ENCODE results near the gene CDH7. TPM values are rescaled to one million over a fixed set of nuclear protein-coding genes. Genes with fewer than 3 reads are reported as not detected.
A peak's percentile ranks its signal among the peaks of the same experiment; 100 is the strongest.

The CDH7 gene
- total RNA-seq (2014; rRNA removed; shearing (Covaris generic); ENCODE audit: low replicate concordance) = 0.14 TPM in 1 of 2 replicates, not detected in the other

DNA sequence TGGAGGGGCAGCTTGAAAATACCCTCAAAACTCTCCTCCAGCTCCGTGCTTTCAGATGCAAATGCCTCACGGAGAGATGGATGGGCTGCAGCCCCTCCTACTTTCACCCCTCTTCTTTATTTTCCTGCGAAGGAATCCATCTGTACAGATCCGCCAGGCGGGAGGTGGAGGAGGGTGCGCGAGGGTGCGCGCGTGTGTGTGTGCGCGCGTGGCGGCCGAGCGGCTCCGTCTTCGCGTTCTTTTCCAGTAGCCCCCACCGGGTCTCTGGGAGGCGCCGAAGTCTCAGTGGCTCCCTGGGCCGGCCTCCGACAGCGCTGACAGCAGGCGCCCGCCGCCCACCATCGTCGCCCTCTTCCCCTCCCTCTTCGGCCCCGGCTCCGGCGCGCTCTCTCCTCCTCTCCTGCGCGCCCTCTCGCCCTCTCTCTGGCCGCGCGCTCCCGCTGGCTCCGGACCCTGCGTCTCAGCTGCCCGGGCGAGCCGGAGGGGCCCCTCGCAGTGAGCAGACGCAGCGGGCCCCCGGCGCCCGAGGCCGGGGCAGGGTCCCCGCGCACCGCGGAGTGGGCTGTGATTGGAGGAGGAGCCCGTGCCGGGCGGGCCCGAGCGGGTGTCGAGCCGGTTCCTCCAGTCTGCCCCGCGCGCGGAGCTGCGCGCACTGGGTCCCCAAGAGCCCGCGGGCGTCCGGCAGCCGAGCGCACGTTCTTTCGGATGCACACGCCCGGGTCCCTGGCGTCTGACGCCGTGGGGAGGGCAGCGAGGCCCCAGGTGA, at the start of gene CDH7:
CDH7 (plus strand) TSS at position 624 of the 766 bp plus-strand sequence. CDS start 11,831 bp downstream, outside the sequence.
- no peak within 1 kb of the TSS for H3K9ac ChIP-seq (ENCODE audit: low read length)
- H3K27me3 ChIP-seq (ENCODE audit: low read length) = no peaks in the 10 kb centered on the region
- no peak within 1 kb of the TSS for H2AFZ ChIP-seq (ENCODE audit: low read length)
- no peaks in the 10 kb centered on the region for H3K36me3 ChIP-seq (ENCODE audit: insufficient read depth, low read length)
- H3K4me1 ChIP-seq (ENCODE audit: low read length) = no peaks in the 10 kb centered on the region
- DNase-seq = no peak
- no peak within 1 kb of the TSS for H3K4me3 ChIP-seq (ENCODE audit: low read length)
- H3K79me2 ChIP-seq (ENCODE audit: low read length) = no peaks in the 10 kb centered on the region
- no peak within 1 kb of the TSS for H3K27ac ChIP-seq (ENCODE audit: low read length)
- H3K4me2 ChIP-seq (ENCODE audit: low read depth, low read length, poor library complexity, severe bottlenecking) = no peak within 1 kb of the TSS
- no peaks in the 10 kb centered on the region for H3K9me2 ChIP-seq (replicated peaks; ENCODE audit: insufficient read depth, low read length)
- H3K9me3 ChIP-seq (ENCODE audit: low read length) = peaks cover 19% of the 10 kb centered on the region
- H4K20me1 ChIP-seq (ENCODE audit: insufficient read depth, low read depth, low read length) = no peaks in the 10 kb centered on the region

DNA sequence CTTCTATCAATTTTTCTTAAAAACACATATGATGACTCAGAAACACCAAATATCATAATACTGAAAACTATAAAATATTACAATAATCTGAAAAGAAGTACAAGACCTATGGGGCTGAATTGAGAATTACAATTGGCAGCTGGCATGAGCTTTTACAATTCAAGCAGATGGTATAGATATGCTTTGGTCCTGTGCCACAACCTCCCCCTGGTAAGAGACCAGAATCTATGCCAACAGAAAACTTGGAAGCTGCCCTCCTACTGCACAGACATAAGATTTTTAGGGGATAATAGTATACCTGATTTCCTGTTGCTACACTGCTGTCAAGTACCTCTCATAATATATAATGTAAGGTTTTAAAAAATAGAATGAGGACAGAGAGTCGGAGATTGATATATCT, 46.8 kb upstream of the CDH7 start:
- Histone ChIP-seq H3K9ac (ENCODE audit: low read length) (no peak overlapping the region), H3K4me1 (ENCODE audit: low read length) (no peaks in the 10 kb centered on the region), H3K9me3 (ENCODE audit: low read length) (peaks cover 39% of the 10 kb centered on the region), H3K9me2 (replicated peaks; ENCODE audit: insufficient read depth, low read length) (no peaks in the 10 kb centered on the region), H3K4me3 (ENCODE audit: low read length) (no peak overlapping the region), H3K79me2 (ENCODE audit: low read length) (no peaks in the 10 kb centered on the region), H3K27ac (ENCODE audit: low read length) (no peak overlapping the region), H4K20me1 (ENCODE audit: insufficient read depth, low read depth, low read length) (no peaks in the 10 kb centered on the region), H3K4me2 (ENCODE audit: low read depth, low read length, poor library complexity, severe bottlenecking) (no peak overlapping the region), H2AFZ (ENCODE audit: low read length) (no peak overlapping the region), H3K27me3 (ENCODE audit: low read length) (no peaks in the 10 kb centered on the region), H3K36me3 (ENCODE audit: insufficient read depth, low read length) (no peaks in the 10 kb centered on the region)
- no peak for DNase-seq

DNA sequence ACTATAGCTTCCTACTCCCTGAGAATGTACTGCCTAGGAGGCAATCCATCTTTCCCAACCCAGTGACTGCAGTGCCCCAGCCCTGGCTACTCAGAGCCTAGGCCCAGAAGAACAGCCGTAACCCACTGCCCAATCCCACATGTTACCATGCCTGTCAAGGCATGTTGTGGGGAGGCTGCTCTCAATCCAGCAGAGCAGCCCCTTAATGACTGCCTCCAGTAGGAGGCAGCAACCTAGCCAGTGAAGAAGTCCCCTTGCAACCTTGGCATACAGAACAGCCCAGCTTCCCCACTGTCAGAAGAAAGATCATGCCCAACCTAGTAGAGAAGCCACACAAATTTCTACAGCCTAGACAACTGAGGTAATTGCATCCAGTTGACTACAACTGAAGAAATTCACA, 44.2 kb upstream of the CDH7 start:
- no peaks in the 10 kb centered on the region for H3K9me2 ChIP-seq (replicated peaks; ENCODE audit: insufficient read depth, low read length)
- no peak overlapping the region for H2AFZ ChIP-seq (ENCODE audit: low read length)
- H3K4me3 ChIP-seq (ENCODE audit: low read length) = no peak overlapping the region
- H3K79me2 ChIP-seq (ENCODE audit: low read length) = no peaks in the 10 kb centered on the region
- no peaks in the 10 kb centered on the region for H3K36me3 ChIP-seq (ENCODE audit: insufficient read depth, low read length)
- no peak overlapping the region for H3K9ac ChIP-seq (ENCODE audit: low read length)
- no peaks in the 10 kb centered on the region for H4K20me1 ChIP-seq (ENCODE audit: insufficient read depth, low read depth, low read length)
- no peaks in the 10 kb centered on the region for H3K27me3 ChIP-seq (ENCODE audit: low read length)
- DNase-seq = no peak
- peaks cover 38% of the 10 kb centered on the region for H3K9me3 ChIP-seq (ENCODE audit: low read length)
- no peak overlapping the region for H3K4me2 ChIP-seq (ENCODE audit: low read depth, low read length, poor library complexity, severe bottlenecking)
- no peak overlapping the region for H3K27ac ChIP-seq (ENCODE audit: low read length)
- H3K4me1 ChIP-seq (ENCODE audit: low read length) = no peaks in the 10 kb centered on the region

- no peaks in the 10 kb centered on the region for H3K9me2 ChIP-seq (replicated peaks; ENCODE audit: insufficient read depth, low read length)
- no peaks in the 10 kb centered on the region for H3K79me2 ChIP-seq (ENCODE audit: low read length)
- no peak overlapping the region for H3K27ac ChIP-seq (ENCODE audit: low read length)
- peaks cover 38% of the 10 kb centered on the region for H3K9me3 ChIP-seq (ENCODE audit: low read length)
- no peak overlapping the region for H2AFZ ChIP-seq (ENCODE audit: low read length)
- H3K4me2 ChIP-seq (ENCODE audit: low read depth, low read length, poor library complexity, severe bottlenecking) = no peak overlapping the region
- H3K27me3 ChIP-seq (ENCODE audit: low read length) = no peaks in the 10 kb centered on the region
- no peaks in the 10 kb centered on the region for H3K4me1 ChIP-seq (ENCODE audit: low read length)
- DNase-seq = no peak
- no peak overlapping the region for H3K4me3 ChIP-seq (ENCODE audit: low read length)
- no peaks in the 10 kb centered on the region for H3K36me3 ChIP-seq (ENCODE audit: insufficient read depth, low read length)
- no peak overlapping the region for H3K9ac ChIP-seq (ENCODE audit: low read length)
- H4K20me1 ChIP-seq (ENCODE audit: insufficient read depth, low read depth, low read length) = no peaks in the 10 kb centered on the region
Measured at GRCh38 chr18:65711493-65711892, 39.3 kb upstream of the CDH7 start.

GRCh38 chr18:65721619-65722018, 29.2 kb upstream of the CDH7 start:
- no peaks in the 10 kb centered on the region for H3K9me2 ChIP-seq (replicated peaks; ENCODE audit: insufficient read depth, low read length)
- no peak for DNase-seq
- no peak overlapping the region for H3K27ac ChIP-seq (ENCODE audit: low read length)
- no peak overlapping the region for H3K9ac ChIP-seq (ENCODE audit: low read length)
- no peaks in the 10 kb centered on the region for H3K36me3 ChIP-seq (ENCODE audit: insufficient read depth, low read length)
- no peaks in the 10 kb centered on the region for H4K20me1 ChIP-seq (ENCODE audit: insufficient read depth, low read depth, low read length)
- H3K27me3 ChIP-seq (ENCODE audit: low read length) = no peaks in the 10 kb centered on the region
- peaks cover 39% of the 10 kb centered on the region for H3K9me3 ChIP-seq (ENCODE audit: low read length)
- H3K79me2 ChIP-seq (ENCODE audit: low read length) = no peaks in the 10 kb centered on the region
- H3K4me2 ChIP-seq (ENCODE audit: low read depth, low read length, poor library complexity, severe bottlenecking) = no peak overlapping the region
- H2AFZ ChIP-seq (ENCODE audit: low read length) = 0 out of 2 replicates have a peak overlapping the region, but pooled peaks have one; percentile 16
- no peak overlapping the region for H3K4me3 ChIP-seq (ENCODE audit: low read length)
- no peaks in the 10 kb centered on the region for H3K4me1 ChIP-seq (ENCODE audit: low read length)

- Histone ChIP-seq H3K4me3 (ENCODE audit: low read length) (no peak overlapping the region), H3K27me3 (ENCODE audit: low read length) (no peaks in the 10 kb centered on the region), H3K4me2 (ENCODE audit: low read depth, low read length, poor library complexity, severe bottlenecking) (no peak overlapping the region), H3K9ac (ENCODE audit: low read length) (no peak overlapping the region), H3K36me3 (ENCODE audit: insufficient read depth, low read length) (no peaks in the 10 kb centered on the region), H3K79me2 (ENCODE audit: low read length) (no peaks in the 10 kb centered on the region), H3K4me1 (ENCODE audit: low read length) (no peaks in the 10 kb centered on the region), H2AFZ (ENCODE audit: low read length) (no peak overlapping the region), H4K20me1 (ENCODE audit: insufficient read depth, low read depth, low read length) (no peaks in the 10 kb centered on the region), H3K27ac (ENCODE audit: low read length) (no peak overlapping the region), H3K9me2 (replicated peaks; ENCODE audit: insufficient read depth, low read length) (no peaks in the 10 kb centered on the region), H3K9me3 (ENCODE audit: low read length) (peaks cover 38% of the 10 kb centered on the region)
- no peak for DNase-seq
Measured at GRCh38 chr18:65725251-65726050, 25.4 kb upstream of the CDH7 start.

DNA sequence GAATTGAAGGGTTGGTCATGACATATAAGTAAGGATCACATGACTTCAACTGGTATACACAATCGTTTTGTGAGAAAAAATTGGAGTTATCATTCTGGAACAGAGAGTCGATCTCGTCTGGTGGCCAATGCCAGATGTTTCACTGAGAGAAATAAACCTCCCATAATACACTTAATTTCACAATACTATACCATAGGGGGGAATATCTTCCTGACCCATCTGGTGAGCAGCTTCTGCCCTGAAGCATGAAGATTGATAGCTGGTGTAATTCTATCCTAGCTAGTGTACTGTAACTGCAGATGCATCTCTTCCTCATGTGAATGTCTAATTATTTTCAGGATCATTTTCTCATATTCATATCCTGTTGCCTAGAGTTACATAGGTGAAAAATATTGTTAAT, 15.7 kb upstream of the CDH7 start:
- no peak for DNase-seq
- Histone ChIP-seq H3K9me2 (replicated peaks; ENCODE audit: insufficient read depth, low read length) (no peaks in the 10 kb centered on the region), H3K27me3 (ENCODE audit: low read length) (no peaks in the 10 kb centered on the region), H3K4me2 (ENCODE audit: low read depth, low read length, poor library complexity, severe bottlenecking) (no peak overlapping the region), H2AFZ (ENCODE audit: low read length) (no peak overlapping the region), H3K36me3 (ENCODE audit: insufficient read depth, low read length) (no peaks in the 10 kb centered on the region), H4K20me1 (ENCODE audit: insufficient read depth, low read depth, low read length) (no peaks in the 10 kb centered on the region), H3K27ac (ENCODE audit: low read length) (no peak overlapping the region), H3K79me2 (ENCODE audit: low read length) (no peaks in the 10 kb centered on the region), H3K9ac (ENCODE audit: low read length) (no peak overlapping the region), H3K4me3 (ENCODE audit: low read length) (no peak overlapping the region), H3K4me1 (ENCODE audit: low read length) (no peaks in the 10 kb centered on the region), H3K9me3 (ENCODE audit: low read length) (peaks cover 38% of the 10 kb centered on the region)

DNA sequence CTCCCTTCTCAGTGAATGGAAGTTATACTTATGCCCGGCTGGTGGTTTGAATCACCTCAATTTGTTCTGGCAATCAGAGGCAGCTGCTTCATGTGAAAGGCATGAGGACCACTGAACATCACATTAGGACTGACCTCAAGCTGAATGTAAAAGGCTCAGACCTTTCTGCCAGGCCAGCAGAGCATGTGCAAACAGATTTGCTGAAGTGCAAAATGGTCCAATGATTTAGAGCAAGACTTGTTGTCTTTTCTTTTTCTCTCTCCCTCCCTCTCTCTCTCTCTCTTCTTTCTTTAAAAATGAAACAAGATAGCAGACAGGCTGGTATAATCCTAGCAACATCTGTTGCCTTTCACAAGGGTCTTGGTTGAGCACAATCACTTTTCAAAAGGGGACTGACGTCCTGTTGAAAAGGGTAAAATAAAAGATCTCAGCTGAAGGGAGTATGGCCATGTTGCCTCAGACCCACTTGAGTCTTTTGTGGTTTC, 13.3 kb upstream of the CDH7 start:
- H3K9me2 ChIP-seq (replicated peaks; ENCODE audit: insufficient read depth, low read length) = no peaks in the 10 kb centered on the region
- DNase-seq = no peak
- no peaks in the 10 kb centered on the region for H3K27me3 ChIP-seq (ENCODE audit: low read length)
- H2AFZ ChIP-seq (ENCODE audit: low read length) = no peak overlapping the region
- no peak overlapping the region for H3K4me3 ChIP-seq (ENCODE audit: low read length)
- no peak overlapping the region for H3K27ac ChIP-seq (ENCODE audit: low read length)
- no peaks in the 10 kb centered on the region for H3K79me2 ChIP-seq (ENCODE audit: low read length)
- no peaks in the 10 kb centered on the region for H4K20me1 ChIP-seq (ENCODE audit: insufficient read depth, low read depth, low read length)
- H3K36me3 ChIP-seq (ENCODE audit: insufficient read depth, low read length) = no peaks in the 10 kb centered on the region
- no peak overlapping the region for H3K4me2 ChIP-seq (ENCODE audit: low read depth, low read length, poor library complexity, severe bottlenecking)
- no peaks in the 10 kb centered on the region for H3K4me1 ChIP-seq (ENCODE audit: low read length)
- no peak overlapping the region for H3K9ac ChIP-seq (ENCODE audit: low read length)
- H3K9me3 ChIP-seq (ENCODE audit: low read length) = peaks cover 31% of the 10 kb centered on the region
